NCI-H82 (cell line): ENCODE results near the gene SIGLEC10.
A peak's percentile ranks its signal among the peaks of the same experiment; 100 is the strongest.

Source experiments
- DNase-seq: peaks from one replicate; lab custom pipeline; 2025; lab: John Stamatoyannopoulos, UW

SIGLEC10 gene

GRCh38 chr19:51392701-51393100, 24.7 kb downstream of the SIGLEC10 start:
- no peak for DNase-seq

DNA sequence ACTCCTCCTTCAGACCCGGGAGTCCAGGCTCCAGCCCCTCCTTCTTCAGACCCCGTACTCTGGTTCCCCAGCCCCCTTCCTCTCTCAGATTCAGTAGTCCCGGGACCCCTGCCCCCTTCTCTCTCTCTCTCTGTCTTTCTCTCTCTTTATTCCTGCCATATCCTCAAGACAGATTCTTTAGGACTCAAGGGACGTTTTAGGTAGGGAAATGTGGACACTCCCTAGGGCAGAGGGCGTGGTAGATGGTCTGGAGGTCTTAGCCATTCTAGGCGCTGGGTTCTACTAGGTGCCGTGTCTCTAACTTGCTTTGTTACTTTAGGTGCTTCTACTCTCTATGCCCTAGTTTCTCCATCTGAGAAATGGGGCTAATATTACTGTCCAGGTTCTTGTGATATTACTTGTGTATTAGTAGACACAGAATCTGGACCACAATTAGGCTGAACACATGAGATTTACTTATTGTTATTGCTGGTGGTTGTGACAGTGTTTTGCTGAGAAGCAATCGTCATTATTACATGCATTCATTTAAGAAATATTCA, 26.3 kb downstream of the SIGLEC10 start:
- no peak for DNase-seq

DNA sequence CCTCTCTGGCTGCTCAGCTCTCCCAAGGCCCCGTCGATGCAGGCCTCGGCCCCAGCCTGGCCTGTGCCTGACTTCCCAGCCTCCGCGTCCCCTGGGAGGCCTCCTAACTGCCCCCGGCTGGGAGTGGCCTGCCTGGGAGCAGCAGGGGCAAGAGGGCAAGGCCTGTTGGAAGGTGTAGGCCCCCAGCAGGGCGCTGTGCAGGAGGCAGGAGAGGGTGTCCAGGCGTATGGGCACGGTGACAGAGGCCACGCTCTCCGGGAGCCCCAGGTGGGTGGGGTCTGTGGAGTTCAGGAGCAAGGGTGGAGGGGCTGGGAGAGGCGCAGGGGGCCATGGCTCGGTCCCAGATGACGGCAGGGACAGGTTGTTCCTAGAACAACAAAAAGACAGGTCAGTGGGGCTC, 28.3 kb downstream of the SIGLEC10 start:
- no peak for DNase-seq

- DNase-seq = no peak
These were observed 29.5 kb downstream of the SIGLEC10 start, which contains the start of gene LIM2 for GRCh38 chr19:51387924-51388389. LIM2 (minus strand) TSS chr19:51387974; CDS start chr19:51387443, 531 bp downstream.

GRCh38 chr19:51386882-51387520, 30.4 kb downstream of the SIGLEC10 start:
- DNase-seq = no peak

DNA sequence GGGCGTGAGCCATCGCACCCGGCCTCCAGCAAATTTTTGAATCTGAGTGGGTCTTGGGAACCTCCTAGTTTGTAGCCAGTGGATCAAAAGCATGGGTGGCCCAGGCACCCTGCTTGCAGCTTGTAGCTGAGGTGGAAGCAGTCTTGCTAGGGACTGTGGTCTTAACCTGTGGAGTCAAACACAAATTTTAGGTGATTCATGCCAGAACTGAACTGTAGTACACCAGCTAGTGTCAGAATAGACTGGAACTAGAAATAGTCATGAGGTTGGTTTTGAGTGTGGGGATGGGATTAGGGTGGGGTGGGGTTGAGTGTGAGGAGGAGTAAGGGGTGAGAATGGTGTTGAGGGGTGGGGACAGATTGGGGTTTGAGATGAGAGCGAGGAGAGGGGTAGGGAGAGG, 35.4 kb downstream of the SIGLEC10 start:
- no peak for DNase-seq

DNA sequence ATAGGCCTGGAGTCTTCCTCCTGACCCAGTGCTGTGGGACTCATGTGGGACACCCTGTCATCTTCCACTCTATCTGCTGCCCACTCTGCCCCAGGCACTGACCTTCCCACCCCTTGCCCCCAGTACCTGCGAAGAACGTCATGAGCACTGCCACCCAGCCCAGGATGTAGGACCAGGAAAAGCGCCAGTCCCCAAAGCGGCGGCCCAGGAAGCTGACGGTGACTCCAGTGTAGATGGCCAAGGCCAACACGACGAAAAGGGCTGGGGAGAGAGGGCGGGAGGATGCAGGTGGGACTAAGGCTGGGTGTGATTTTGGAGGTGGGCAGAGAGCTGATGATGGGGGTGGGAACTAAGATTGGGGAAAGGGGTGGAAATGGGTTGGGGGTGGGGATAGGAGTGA, 37.1 kb downstream of the SIGLEC10 start:
- DNase-seq = no peak

- no peak for DNase-seq
These were observed 40.0 kb downstream of the SIGLEC10 start for GRCh38 chr19:51377422-51377821.

GRCh38 chr19:51375504-51376221, 41.8 kb downstream of the SIGLEC10 start:
- DNase-seq = no peak

GRCh38 chr19:51372649-51373504, 44.6 kb downstream of the SIGLEC10 start, which contains the start of gene NKG7:
NKG7 (minus strand) TSS chr19:51372654; CDS start chr19:51372535, 119 bp downstream.
- DNase-seq = no peak

DNA sequence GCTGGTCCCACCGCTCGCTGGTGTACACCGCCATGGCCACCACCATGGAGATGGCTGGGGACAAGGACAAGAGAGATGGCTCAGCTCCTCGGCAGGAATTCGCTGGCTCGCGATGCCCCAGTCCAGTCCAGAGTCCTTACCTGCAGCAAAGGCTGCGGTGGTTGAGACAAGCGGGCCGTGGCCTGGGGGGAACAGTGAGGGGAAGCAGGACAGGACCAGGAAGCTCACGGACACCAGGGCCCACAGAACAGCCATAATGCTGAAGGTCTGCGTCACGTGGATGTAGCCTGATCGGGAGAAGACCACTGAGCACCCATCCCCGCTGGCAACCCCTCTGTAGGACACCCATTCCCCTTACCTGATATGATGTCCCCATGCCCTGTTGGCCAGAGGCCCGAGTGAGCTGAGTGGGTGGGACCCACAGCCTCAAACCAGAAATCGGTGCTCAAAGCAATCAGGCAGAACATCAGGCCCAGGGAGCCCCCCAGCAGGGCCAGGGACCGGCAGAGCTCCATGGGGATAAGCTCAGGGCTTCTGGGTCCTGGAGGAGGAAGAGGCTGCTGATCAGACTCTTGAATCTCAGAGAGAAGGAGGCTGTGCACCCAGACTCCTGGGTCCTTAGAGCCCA, 45.3 kb downstream of the SIGLEC10 start:
- DNase-seq = no peak

DNA sequence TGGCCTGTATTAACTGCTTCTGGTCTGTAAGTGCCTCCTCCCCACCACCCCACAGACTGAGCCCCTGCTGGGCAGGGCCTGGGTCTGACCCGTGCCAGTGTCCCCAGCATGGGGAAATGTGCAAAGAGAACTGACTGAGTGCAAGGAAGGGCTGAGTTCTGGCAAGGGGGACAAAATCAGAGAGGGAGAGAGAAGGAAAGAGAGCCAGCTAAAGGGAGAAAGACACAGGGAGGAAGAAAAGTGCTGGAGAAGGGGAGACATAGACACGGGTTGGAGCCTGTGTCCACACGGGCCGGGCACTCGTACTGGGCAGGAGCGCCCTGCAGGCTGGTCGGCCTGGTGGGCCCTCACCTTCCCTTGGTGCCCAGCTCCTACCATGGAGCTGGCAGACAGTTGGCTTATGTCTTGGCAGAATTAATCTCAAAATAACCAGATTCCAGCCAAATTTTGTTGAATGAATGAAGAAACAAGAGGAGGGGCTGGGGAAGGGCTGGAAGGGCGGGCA, 46.2 kb downstream of the SIGLEC10 start:
- DNase-seq = no peak

GRCh38 chr19:51370230-51370629, 47.2 kb downstream of the SIGLEC10 start:
- no peak for DNase-seq

GRCh38 chr19:51368366-51369282, 48.8 kb downstream of the SIGLEC10 start, which contains the start of gene CLDND2:
CLDND2 (minus strand) TSS chr19:51369003; CDS start chr19:51368577, 426 bp downstream.
- DNase-seq = peak; percentile 20

- DNase-seq = peak; percentile 99
These were observed 49.7 kb downstream of the SIGLEC10 start for GRCh38 chr19:51367565-51368365.

GRCh38 chr19:51367255-51367564, 50.2 kb downstream of the SIGLEC10 start:
- no peak for DNase-seq

- DNase-seq = peak; percentile 99
These were observed 50.8 kb downstream of the SIGLEC10 start for GRCh38 chr19:51366389-51367254.

DNA sequence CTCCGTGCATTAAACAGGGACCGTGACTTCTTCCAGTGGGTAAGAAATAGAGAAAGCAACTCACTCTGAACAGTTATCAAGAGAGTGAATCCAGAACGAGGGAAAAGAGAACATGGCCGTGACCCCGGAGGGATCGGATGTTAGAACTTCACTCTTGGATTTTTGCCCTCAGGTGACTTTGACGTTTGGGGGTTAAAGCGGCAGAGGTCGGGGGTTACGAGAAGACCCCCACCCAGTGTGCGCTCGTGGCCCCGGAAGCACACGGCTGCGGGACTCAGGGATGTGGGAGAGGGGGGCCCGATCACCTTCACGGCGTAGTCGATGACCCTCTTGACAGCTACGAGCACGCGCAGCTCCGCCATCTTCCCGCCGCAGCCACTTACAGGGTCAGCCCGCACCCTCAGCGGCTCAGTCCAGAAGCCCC, 51.5 kb downstream of the SIGLEC10 start, which contains the start of gene ETFB:
Gene ETFB (minus strand): TSS at position 424 of the 424 bp plus-strand sequence. CDS start 62 bp downstream, at position 362.
- DNase-seq = no peak
